ENCODE results near the gene RASA1. TPM values are rescaled to one million over a fixed set of nuclear protein-coding genes. Genes with fewer than 3 reads are reported as not detected.

Gene RASA1
- total RNA-seq, 3 donors from 2014 or later = 31.8 to 54.2 (median 41.1) TPM

GRCh38 chr5:87327998-87328397, 60.3 kb downstream of the RASA1 start:
- H3K27ac ChIP-seq = no peak overlapping the region
- DNase-seq (ENCODE audit: low spot score in 2 of 2) = no peak
- H3K27me3 ChIP-seq = no peaks in the 10 kb centered on the region
- TF ChIP-seq POLR2AphosphoS5 (IDR thresholded peaks at IDR 0.05) (no peak), CTCF (IDR thresholded peaks at IDR 0.05) (no peak), POLR2A (IDR thresholded peaks at IDR 0.05) (no peak)
- intact Hi-C loops (cut with DNase I; ENCODE audit: low total_unique reads) = loop anchor here (2.0 kb wide), 1 partner anchor 23 kb away; no protein-coding TSS in a partner anchor
- no peak overlapping the region for H3K4me3 ChIP-seq
- H3K4me1 ChIP-seq = no peaks in the 10 kb centered on the region
- H3K9me3 ChIP-seq = no peaks in the 10 kb centered on the region
- no peaks in the 10 kb centered on the region for H3K36me3 ChIP-seq

- TF ChIP-seq CTCF (IDR thresholded peaks at IDR 0.05) = no peak
- TF ChIP-seq POLR2A (IDR thresholded peaks at IDR 0.05) = no peak
- no peak for TF ChIP-seq POLR2AphosphoS5 (IDR thresholded peaks at IDR 0.05)
- no peak for DNase-seq (ENCODE audit: low spot score in 2 of 2)
- no peaks in the 10 kb centered on the region for H3K36me3 ChIP-seq
- intact Hi-C loops (cut with DNase I; ENCODE audit: low total_unique reads) = loop anchor here (2.0 kb wide), 1 partner anchor 24 kb away; no protein-coding TSS in a partner anchor
- no peaks in the 10 kb centered on the region for H3K9me3 ChIP-seq
- no peaks in the 10 kb centered on the region for H3K4me1 ChIP-seq
- H3K27ac ChIP-seq = no peak overlapping the region
- H3K4me3 ChIP-seq = no peak overlapping the region
- H3K27me3 ChIP-seq = no peaks in the 10 kb centered on the region
These were observed 61.4 kb downstream of the RASA1 start for GRCh38 chr5:87329114-87329513.

GRCh38 chr5:87339986-87340385, 72.3 kb downstream of the RASA1 start:
- Histone ChIP-seq H3K27me3 (no peaks in the 10 kb centered on the region), H3K27ac (no peak overlapping the region), H3K4me1 (no peaks in the 10 kb centered on the region), H3K9me3 (no peaks in the 10 kb centered on the region), H3K4me3 (no peak overlapping the region), H3K36me3 (no peaks in the 10 kb centered on the region)
- intact Hi-C loops (cut with DNase I; ENCODE audit: low total_unique reads) = no loop called here
- DNase-seq (ENCODE audit: low spot score in 2 of 2) = no peak
- no peak for TF ChIP-seq POLR2A (IDR thresholded peaks at IDR 0.05)
- no peak for TF ChIP-seq POLR2AphosphoS5 (IDR thresholded peaks at IDR 0.05)
- TF ChIP-seq CTCF (IDR thresholded peaks at IDR 0.05) = no peak

GRCh38 chr5:87340716-87341115, 73.0 kb downstream of the RASA1 start:
- intact Hi-C loops (cut with DNase I; ENCODE audit: low total_unique reads) = no loop called here
- no peaks in the 10 kb centered on the region for H3K36me3 ChIP-seq
- TF ChIP-seq CTCF (IDR thresholded peaks at IDR 0.05) = no peak
- no peak for TF ChIP-seq POLR2AphosphoS5 (IDR thresholded peaks at IDR 0.05)
- TF ChIP-seq POLR2A (IDR thresholded peaks at IDR 0.05) = no peak

GRCh38 chr5:87347272-87347671, 79.6 kb downstream of the RASA1 start:
- H3K27me3 ChIP-seq = no peaks in the 10 kb centered on the region
- intact Hi-C loops (cut with DNase I; ENCODE audit: low total_unique reads) = no loop called here
- no peak for DNase-seq (ENCODE audit: low spot score in 2 of 2)
- H3K27ac ChIP-seq = no peak overlapping the region
- H3K9me3 ChIP-seq = no peaks in the 10 kb centered on the region
- H3K36me3 ChIP-seq = no peaks in the 10 kb centered on the region
- no peak for TF ChIP-seq CTCF (IDR thresholded peaks at IDR 0.05)
- no peak for TF ChIP-seq POLR2A (IDR thresholded peaks at IDR 0.05)
- no peak for TF ChIP-seq POLR2AphosphoS5 (IDR thresholded peaks at IDR 0.05)
- H3K4me1 ChIP-seq = no peaks in the 10 kb centered on the region
- H3K4me3 ChIP-seq = no peak overlapping the region

More at GRCh38 chr5:87340716-87341115, 73.0 kb downstream of the RASA1 start:
- DNase-seq (ENCODE audit: low spot score in 2 of 2) = no peak
- no peak overlapping the region for H3K27ac ChIP-seq
- no peaks in the 10 kb centered on the region for H3K27me3 ChIP-seq
- no peak overlapping the region for H3K4me3 ChIP-seq
- H3K9me3 ChIP-seq = no peaks in the 10 kb centered on the region
- no peaks in the 10 kb centered on the region for H3K4me1 ChIP-seq
